Breast epithelium (tissue), 3 donors: ENCODE data around the gene OGFOD3.

Source experiments
- CTCF ChIP-seq, 3 donors: fragments of 450-650 bp; IDR thresholded peaks; one replicate each; pipeline ENCODE4 v1.5.1; 2016 to 2017; ENCODE audit warnings: antibody characterized with exemption in 3 of 3, mild to moderate bottlenecking in 3 of 3, moderate library complexity in 3 of 3
- POLR2A ChIP-seq: fragments of 450-650 bp; IDR thresholded peaks from one replicate; pipeline ENCODE4 v1.6.1; 2016; ENCODE audit warnings: antibody characterized with exemption, mild to moderate bottlenecking, moderate library complexity
- POLR2AphosphoS5 ChIP-seq, 3 donors: sonication (generic); formaldehyde crosslinking; IDR thresholded peaks; one replicate each; pipeline ENCODE4 v1.6.1; 2017; ENCODE audit warnings: antibody characterized with exemption in 3 of 3

DNA sequence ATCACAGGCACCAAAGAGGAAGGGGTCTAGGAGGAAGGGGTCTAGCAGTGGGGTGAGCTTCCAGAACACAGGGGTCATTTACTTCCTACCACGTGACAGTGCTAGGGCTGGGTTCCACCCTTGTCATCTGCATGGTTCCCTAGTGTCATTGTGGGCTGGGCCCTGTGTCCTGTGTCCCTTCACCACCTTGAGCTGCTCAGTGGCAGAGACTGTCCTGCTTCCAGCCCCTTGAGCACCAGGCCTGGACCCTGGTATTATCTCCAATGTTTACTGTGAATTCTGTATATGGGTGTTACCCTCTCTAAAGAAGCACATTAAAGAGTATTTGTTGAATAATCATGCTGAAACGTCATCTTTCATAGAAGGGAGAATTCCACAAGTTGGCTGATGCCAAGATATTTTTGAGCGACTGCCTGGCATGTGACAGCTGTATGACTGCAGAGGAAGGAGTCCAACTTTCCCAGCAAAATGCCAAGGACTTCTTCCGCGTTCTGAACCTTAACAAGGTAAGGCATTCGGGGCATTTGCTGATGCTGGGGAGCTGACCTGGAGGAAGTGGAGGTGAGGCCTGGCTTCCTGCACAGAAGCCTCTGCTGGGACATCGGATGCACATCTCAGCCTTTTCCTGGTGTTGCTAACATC is 45.7 kb upstream of the OGFOD3 start:
- no peak for TF ChIP-seq CTCF (IDR thresholded peaks at IDR 0.05)
- TF ChIP-seq POLR2A: no peak
- no peak for TF ChIP-seq POLR2AphosphoS5 (IDR thresholded peaks at IDR 0.05)
